Heart right ventricle (tissue), 16 donors: ENCODE data around the gene NRARP. TPM values are rescaled to one million over a fixed set of nuclear protein-coding genes. Genes with fewer than 3 reads are reported as not detected.

Experiments used
- ATAC-seq, 8 donors: fragments of 200-7000 bp; cut with Tn5 transposase; one replicate each; pipeline ENCODE4 v1.9.1; 2020; ENCODE audit warnings: mild to moderate bottlenecking in 8 of 8, moderate library complexity in 8 of 8, moderate number of reproducible peaks in 1 of 8
- DNase-seq, 2 donors: peaks; one replicate each; pipeline ENCODE4 v3.0.0-alpha.2; 2020
- H3K27ac ChIP-seq, 10 donors: fragments of 200-600 bp; sonication (generic) in 2 of 10; one replicate each; pipeline versions ENCODE4 v1.5.0 to v1.8.0; 2020 to 2022; ENCODE audit warnings: mild to moderate bottlenecking in 3 of 10
- H3K27me3 ChIP-seq, 7 donors: fragments of 200-600 bp; one replicate each; pipeline ENCODE4 v1.8.0; 2021 to 2022; ENCODE audit warnings: mild to moderate bottlenecking in 2 of 7
- H3K36me3 ChIP-seq, 9 donors: fragments of 200-600 bp; sonication (generic) in 1 of 9; one replicate each; pipeline versions ENCODE4 v1.5.0 to v1.8.0; 2020 to 2022; ENCODE audit warnings: mild to moderate bottlenecking in 2 of 9
- H3K4me1 ChIP-seq, 9 donors: fragments of 200-600 bp; sonication (generic) in 1 of 9; one replicate each; pipeline versions ENCODE4 v1.5.0 to v1.8.0; 2020 to 2022; ENCODE audit warnings: mild to moderate bottlenecking in 4 of 9
- H3K4me3 ChIP-seq, 10 donors: fragments of 200-600 bp; sonication (generic) in 2 of 10; one replicate each; pipeline versions ENCODE4 v1.5.0 to v1.8.0; 2020 to 2022; ENCODE audit warnings: mild to moderate bottlenecking in 7 of 10, moderate library complexity in 2 of 10
- H3K9me3 ChIP-seq, 11 donors: fragments of 200-600 bp in 10 of 11; sonication (generic) in 2 of 11; one replicate each; pipeline versions ENCODE4 v1.5.0 to v1.8.0; 2013 to 2022; ENCODE audit warnings: mild to moderate bottlenecking in 2 of 11, control low read depth in 1 of 11, moderate library complexity in 1 of 11
- WGBS, 2 donors: extraction: QIAGEN DNeasy Blood & Tissue Kit; methylation state at CpG; one replicate each; pipeline ENCODE4 v1.1.7; 2013; ENCODE audit warnings: inconsistent platforms in 1 of 2; 5-methylcytosine and 5-hydroxymethylcytosine counted together
- intact Hi-C, 10 donors: fragments of 100-400 bp; cut with DNase I; formaldehyde crosslinking; loops; one replicate each; pipeline versions ENCODE4 v1.11.1 to v1.14.2; 2022
- polyA plus RNA-seq, 2 donors: library from polyadenylated mRNA; stranded (reverse); fragments of 200-250 nt; gene quantifications; one replicate each; pipeline ENCODE4 v1.2.3, GENCODE V29; 2013
- total RNA-seq, 10 donors: library from RNA; stranded (reverse); fragmentation: NEBNext Ultra II Directional in 3 of 10; extraction: Animal tissue kit (Norgen Biotek cat#: 25700) in 3 of 10; gene quantifications; one replicate each; pipeline versions ENCODE4 v1.2.1 to v1.2.4, GENCODE V29; 2021 to 2023
- TF ChIP-seq, protein P1 (sequence below), 9 donors: fragments of 200-600 bp; sonication (generic) in 2 of 9; IDR thresholded peaks; one replicate each; pipeline versions ENCODE4 v1.5.0 to v1.8.0; 2021 to 2022; ENCODE audit warnings: antibody characterized with exemption in 9 of 9, mild to moderate bottlenecking in 5 of 9, moderate library complexity in 1 of 9
- donor health status: Arrhythmogenic right ventricular cardiomyopathy.
- donor health status: ischemic (EF 13 %, LVEDD 7.1; RV severe dilation, severe dysfunction).
- donor health status: healthy with polysubstance abuse.
- donor health status: DM: no; HTN: yes; CAD: no.
- donor health status: DM: no; HTN: no; CAD: no.
- donor health status: ischemic (EF 25% LVEDD 6.9; RV normal size, moderate dysfunction).
- donor health status: ischemic (EF 25% LVEDD 5.7; RV mildly dilated, moderate dysfunction).
- donor health status: healthy.
- donor health status: DM: yes; HTN: yes; CAD: no.
- donor health status: Ischemic cardiomyopathy.
- donor health status: ischemic (EF 35%, LVEDD 5.7; RV mildly dilated, moderate dysfunction).
- donor health status: nonischemic (EF 11% LVEDD 7.7; RV severe dilation, severe dysfunction).
- donor health status: DM: yes; HTN: yes; CAD: no.
- donor health status: PGD.
- donor health status: ischemic (EF 29% LVEDD 5.4; RV normal size, mild dysfunction).
- donor health status: nonischemic (EF 23%, LVEDD 6.1; RV moderate dilation, normal function).

Gene NRARP
- total and polyA plus RNA-seq, 12 donors: 2.0 to 20.8 (median 11.1) TPM

- H3K4me1 ChIP-seq: peaks cover 35 to 88% (median 66%) of the 10 kb centered on the region in 9 donors
- TF ChIP-seq, protein P1, sequence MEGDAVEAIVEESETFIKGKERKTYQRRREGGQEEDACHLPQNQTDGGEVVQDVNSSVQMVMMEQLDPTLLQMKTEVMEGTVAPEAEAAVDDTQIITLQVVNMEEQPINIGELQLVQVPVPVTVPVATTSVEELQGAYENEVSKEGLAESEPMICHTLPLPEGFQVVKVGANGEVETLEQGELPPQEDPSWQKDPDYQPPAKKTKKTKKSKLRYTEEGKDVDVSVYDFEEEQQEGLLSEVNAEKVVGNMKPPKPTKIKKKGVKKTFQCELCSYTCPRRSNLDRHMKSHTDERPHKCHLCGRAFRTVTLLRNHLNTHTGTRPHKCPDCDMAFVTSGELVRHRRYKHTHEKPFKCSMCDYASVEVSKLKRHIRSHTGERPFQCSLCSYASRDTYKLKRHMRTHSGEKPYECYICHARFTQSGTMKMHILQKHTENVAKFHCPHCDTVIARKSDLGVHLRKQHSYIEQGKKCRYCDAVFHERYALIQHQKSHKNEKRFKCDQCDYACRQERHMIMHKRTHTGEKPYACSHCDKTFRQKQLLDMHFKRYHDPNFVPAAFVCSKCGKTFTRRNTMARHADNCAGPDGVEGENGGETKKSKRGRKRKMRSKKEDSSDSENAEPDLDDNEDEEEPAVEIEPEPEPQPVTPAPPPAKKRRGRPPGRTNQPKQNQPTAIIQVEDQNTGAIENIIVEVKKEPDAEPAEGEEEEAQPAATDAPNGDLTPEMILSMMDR (IDR thresholded peaks at IDR 0.05): peak in 1 of 9 donors; percentile 7
- peak overlapping the region in 4 of 10 donors; percentile 56 to 70 (median 66) for H3K4me3 ChIP-seq
- DNase-seq (peak; percentile 5 to 18), ATAC-seq (no peak)
- intact Hi-C loops: no loop called here
- peaks cover 8 to 53% (median 21%) of the 10 kb centered on the region in 9 donors for H3K36me3 ChIP-seq
- no peaks in the 10 kb centered on the region for H3K27me3 ChIP-seq
- 79% methylated on average over 24 of the region's 24 CpGs for WGBS, 2 donors
- H3K27ac ChIP-seq: peak overlapping the region; percentile 91 to 100 (median 98)
- no peaks in the 10 kb centered on the region for H3K9me3 ChIP-seq
Observed at GRCh38 chr9:137275588-137276472, 26.2 kb downstream of the NRARP start.

- Histone ChIP-seq H3K4me3 (no peak overlapping the region), H3K36me3 (peaks cover 8 to 53% (median 21%) of the 10 kb centered on the region in 9 donors), H3K9me3 (no peaks in the 10 kb centered on the region), H3K27me3 (no peaks in the 10 kb centered on the region), H3K4me1 (peaks cover 37 to 88% (median 59%) of the 10 kb centered on the region in 9 donors), H3K27ac (peak overlapping the region in 9 of 10 donors; percentile 91 to 100 (median 98))
- intact Hi-C loops: no loop called here
- ATAC-seq (no peak), DNase-seq (peak in 1 of 2 donors; percentile 5)
- WGBS, 2 donors: 85 to 90% methylated on average over 10 of the region's 10 CpGs
- TF ChIP-seq, protein P1 (IDR thresholded peaks at IDR 0.05): no peak
Observed at GRCh38 chr9:137275203-137275587, 26.9 kb downstream of the NRARP start.

GRCh38 chr9:137273611-137274320, 28.3 kb downstream of the NRARP start:
- DNase-seq (peak in 1 of 2 donors; percentile 10), ATAC-seq (no peak)
- TF ChIP-seq, protein P1 (IDR thresholded peaks at IDR 0.05): no peak
- Histone ChIP-seq H3K27ac (peak overlapping the region in 1 of 10 donors; percentile 3), H3K4me3 (no peak overlapping the region), H3K4me1 (peaks cover 42 to 90% (median 69%) of the 10 kb centered on the region in 9 donors), H3K27me3 (no peaks in the 10 kb centered on the region), H3K9me3 (no peaks in the 10 kb centered on the region), H3K36me3 (peaks cover 8 to 51% (median 11%) of the 10 kb centered on the region in 9 donors)
- intact Hi-C loops: no loop called here
- 60 to 72% methylated on average over 15 of the region's 15 CpGs for WGBS, 2 donors

- Histone ChIP-seq H3K4me1 (peaks cover 43 to 92% (median 74%) of the 10 kb centered on the region in 9 donors), H3K9me3 (no peaks in the 10 kb centered on the region), H3K36me3 (peaks cover 8 to 56% (median 11%) of the 10 kb centered on the region in 9 donors), H3K4me3 (no peak overlapping the region), H3K27me3 (no peaks in the 10 kb centered on the region), H3K27ac (no peak overlapping the region)
- ATAC-seq (no peak), DNase-seq (no peak)
- WGBS, 2 donors: 85 to 87% methylated on average over 13 of the region's 13 CpGs
- intact Hi-C loops: no loop called here
- TF ChIP-seq, protein P1 (IDR thresholded peaks at IDR 0.05): no peak
Observed at GRCh38 chr9:137273095-137273490, 29.0 kb downstream of the NRARP start.
